A549 (cell line): ENCODE measurements around the gene SGO2.
"Not testable (repeated sequence)": the region's sequence is repeated elsewhere in the genome, so short reads cannot be mapped to it uniquely, and the experiment has no call there.

Source experiments
- CHD2 ChIP-seq: fragments of 150-350 bp; IDR thresholded peaks from 2 replicates; pipeline ENCODE4 v1.6.1; 2014; ENCODE audit warnings: low read length; ENCODE audit not compliant: partially characterized antibody
- CTCF ChIP-seq: fragments of >200 bp; sonication (Bioruptor Twin); formaldehyde crosslinking; IDR thresholded peaks from 3 replicates; pipeline ENCODE4 v1.5.1; 2016
- JUN ChIP-seq, 2 experiments: fragments of >200 bp; sonication (Bioruptor Twin); formaldehyde crosslinking; IDR thresholded peaks; 2 replicates in 1 of 2; 3 replicates in 1 of 2; pipeline ENCODE4 v1.6.1; 2016 to 2017
- MAZ ChIP-seq: fragments of 150-350 bp; IDR thresholded peaks from 2 replicates; pipeline ENCODE4 v1.6.1; 2014; ENCODE audit warnings: antibody characterized with exemption, low read depth, low read length, borderline replicate concordance
- NR3C1 ChIP-seq: fragments of >200 bp; sonication (Bioruptor Twin); formaldehyde crosslinking; IDR thresholded peaks from 3 replicates; pipeline ENCODE4 v1.6.1; 2017
- POLR2A ChIP-seq: IDR thresholded peaks from 2 replicates; pipeline ENCODE4 v1.6.1; 2012; ENCODE audit warnings: mild to moderate bottlenecking, low read length
- RAD21 ChIP-seq, 2 experiments: fragments of >200 bp in 1 of 2; sonication (Bioruptor Twin) in 1 of 2; formaldehyde crosslinking in 1 of 2; IDR thresholded peaks in 1 of 2; conservative IDR thresholded peaks in 1 of 2; 2 replicates in 1 of 2; 3 replicates in 1 of 2; pipeline ENCODE4 v1.6.1; 2012 to 2018; ENCODE audit warnings: inconsistent platforms in 1 of 2
- RFX5 ChIP-seq: fragments of 450-650 bp; IDR thresholded peaks from 2 replicates; pipeline ENCODE4 v1.7.1; 2014; ENCODE audit warnings: antibody characterized with exemption, mild to moderate bottlenecking, moderate library complexity
- SREBF2 ChIP-seq: fragments of 450-650 bp; IDR thresholded peaks from 2 replicates; pipeline ENCODE4 v1.6.1; 2014; ENCODE audit warnings: mild to moderate bottlenecking, moderate library complexity
- USF2 ChIP-seq: fragments of 450-650 bp; IDR thresholded peaks from 2 replicates; pipeline ENCODE4 v1.6.1; 2014; ENCODE audit warnings: antibody characterized with exemption

- not testable (repeated sequence) for TF ChIP-seq POLR2A; CTCF; MAZ; NR3C1; SREBF2; RFX5; JUN (IDR thresholded peaks at IDR 0.05); RAD21 (conservative IDR thresholded peaks at IDR 0.05 in 1 of 2, IDR thresholded peaks at IDR 0.05 in 1 of 2); USF2; CHD2
These were observed 102.5 kb downstream of the SGO2 start for GRCh38 chr2:200628461-200628860.
